KMS-11 (cell line): ENCODE measurements around the gene RTN4RL1.

Source experiments
- H2AFZ ChIP-seq: fragments of 200-600 bp; sonication (generic); 2 replicates; pipeline ENCODE4 v1.6.1; 2016; ENCODE audit warnings: antibody characterized with exemption, mixed run types, low read depth
- H3K27ac ChIP-seq: fragments of 200-600 bp; sonication (generic); 2 replicates; pipeline ENCODE4 v1.6.1; 2016; ENCODE audit warnings: mild to moderate bottlenecking, mixed run types
- H3K27me3 ChIP-seq: fragments of 200-600 bp; sonication (generic); 2 replicates; pipeline ENCODE4 v1.6.1; 2017; ENCODE audit warnings: mild to moderate bottlenecking, low read depth, mixed run types, moderate library complexity; ENCODE audit not compliant: insufficient read depth
- H3K36me3 ChIP-seq: fragments of 200-600 bp; sonication (generic); 2 replicates; pipeline ENCODE4 v1.6.1; 2017; ENCODE audit warnings: mild to moderate bottlenecking, mixed run types; ENCODE audit not compliant: insufficient read depth
- H3K4me1 ChIP-seq: fragments of 200-600 bp; sonication (generic); 2 replicates; pipeline ENCODE4 v1.6.1; 2016; ENCODE audit warnings: mild to moderate bottlenecking, low read depth, mixed run types; ENCODE audit not compliant: poor library complexity, severe bottlenecking
- H3K4me2 ChIP-seq: fragments of 200-600 bp; sonication (generic); 2 replicates; pipeline ENCODE4 v1.7.0; 2016; ENCODE audit warnings: mild to moderate bottlenecking, mixed run types
- H3K4me3 ChIP-seq: fragments of 200-600 bp; sonication (generic); IDR thresholded peaks from 2 replicates; pipeline ENCODE4 v1.6.1; 2017; ENCODE audit warnings: low read depth, low read length, mixed read lengths; ENCODE audit not compliant: insufficient read depth
- H3K79me2 ChIP-seq: fragments of 200-600 bp; sonication (generic); 2 replicates; pipeline ENCODE4 v1.6.1; 2016; ENCODE audit warnings: low read depth, mixed run types; ENCODE audit not compliant: insufficient read depth
- H3K9ac ChIP-seq: fragments of 200-600 bp; sonication (generic); 2 replicates; pipeline ENCODE4 v1.6.1; 2016; ENCODE audit warnings: mild to moderate bottlenecking, mixed run types
- H4K20me1 ChIP-seq: fragments of 200-600 bp; sonication (generic); 2 replicates; pipeline ENCODE4 v1.6.1; 2016; ENCODE audit warnings: mild to moderate bottlenecking, mixed run types; ENCODE audit not compliant: insufficient read depth
- TF ChIP-seq, protein P1 (sequence below): fragments of 200-600 bp; sonication (generic); conservative IDR thresholded peaks from 2 replicates; pipeline ENCODE4 v1.6.1; 2017; ENCODE audit warnings: low read depth, mild to moderate bottlenecking, antibody characterized with exemption, low read length, moderate library complexity, mixed read lengths

Gene RTN4RL1

DNA sequence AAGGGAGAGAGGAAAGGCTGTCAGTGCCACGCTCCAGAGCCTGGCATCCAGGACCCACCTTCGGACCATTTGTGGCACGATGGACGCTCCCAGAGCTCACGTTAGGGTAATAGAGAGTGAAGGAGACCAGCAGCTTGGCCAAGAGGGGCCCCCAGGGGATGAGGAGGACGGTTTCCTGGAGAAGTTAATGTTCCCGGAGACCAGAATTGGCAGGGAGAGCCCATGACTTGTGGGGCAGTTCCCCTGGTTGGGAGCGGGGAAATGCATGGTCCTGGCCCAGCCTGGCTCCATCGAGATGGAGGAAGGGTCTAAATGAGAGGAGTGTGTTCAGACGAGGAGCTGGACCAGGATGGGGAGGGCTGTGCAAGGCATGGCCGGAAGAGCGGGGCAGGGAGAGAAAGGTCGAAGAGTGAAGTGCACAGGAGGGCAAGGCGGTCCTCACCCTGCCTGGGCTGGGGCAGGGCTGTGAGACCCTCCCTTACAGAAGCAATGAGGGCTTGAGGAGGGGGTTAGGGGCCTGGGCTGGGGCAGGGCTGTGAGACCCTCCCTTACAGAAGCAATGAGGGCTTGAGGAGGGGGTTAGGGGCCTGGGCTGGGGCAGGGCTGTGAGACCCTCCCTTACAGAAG, 26.9 kb upstream of the RTN4RL1 start:
- H3K36me3 ChIP-seq, result no peaks in the 10 kb centered on the region
- H2AFZ ChIP-seq, result no peak overlapping the region
- H3K27ac ChIP-seq, result no peak overlapping the region
- H3K9ac ChIP-seq, result no peak overlapping the region
- H3K4me3 ChIP-seq, result no peak overlapping the region
- no peaks in the 10 kb centered on the region for H4K20me1 ChIP-seq
- TF ChIP-seq, protein P1, sequence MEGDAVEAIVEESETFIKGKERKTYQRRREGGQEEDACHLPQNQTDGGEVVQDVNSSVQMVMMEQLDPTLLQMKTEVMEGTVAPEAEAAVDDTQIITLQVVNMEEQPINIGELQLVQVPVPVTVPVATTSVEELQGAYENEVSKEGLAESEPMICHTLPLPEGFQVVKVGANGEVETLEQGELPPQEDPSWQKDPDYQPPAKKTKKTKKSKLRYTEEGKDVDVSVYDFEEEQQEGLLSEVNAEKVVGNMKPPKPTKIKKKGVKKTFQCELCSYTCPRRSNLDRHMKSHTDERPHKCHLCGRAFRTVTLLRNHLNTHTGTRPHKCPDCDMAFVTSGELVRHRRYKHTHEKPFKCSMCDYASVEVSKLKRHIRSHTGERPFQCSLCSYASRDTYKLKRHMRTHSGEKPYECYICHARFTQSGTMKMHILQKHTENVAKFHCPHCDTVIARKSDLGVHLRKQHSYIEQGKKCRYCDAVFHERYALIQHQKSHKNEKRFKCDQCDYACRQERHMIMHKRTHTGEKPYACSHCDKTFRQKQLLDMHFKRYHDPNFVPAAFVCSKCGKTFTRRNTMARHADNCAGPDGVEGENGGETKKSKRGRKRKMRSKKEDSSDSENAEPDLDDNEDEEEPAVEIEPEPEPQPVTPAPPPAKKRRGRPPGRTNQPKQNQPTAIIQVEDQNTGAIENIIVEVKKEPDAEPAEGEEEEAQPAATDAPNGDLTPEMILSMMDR, result no peak
- H3K4me2 ChIP-seq, result no peak overlapping the region
- H3K27me3 ChIP-seq, result peaks cover 7% of the 10 kb centered on the region; the same call in 1 of the 2 replicates
- H3K79me2 ChIP-seq, result no peaks in the 10 kb centered on the region
- no peaks in the 10 kb centered on the region for H3K4me1 ChIP-seq

DNA sequence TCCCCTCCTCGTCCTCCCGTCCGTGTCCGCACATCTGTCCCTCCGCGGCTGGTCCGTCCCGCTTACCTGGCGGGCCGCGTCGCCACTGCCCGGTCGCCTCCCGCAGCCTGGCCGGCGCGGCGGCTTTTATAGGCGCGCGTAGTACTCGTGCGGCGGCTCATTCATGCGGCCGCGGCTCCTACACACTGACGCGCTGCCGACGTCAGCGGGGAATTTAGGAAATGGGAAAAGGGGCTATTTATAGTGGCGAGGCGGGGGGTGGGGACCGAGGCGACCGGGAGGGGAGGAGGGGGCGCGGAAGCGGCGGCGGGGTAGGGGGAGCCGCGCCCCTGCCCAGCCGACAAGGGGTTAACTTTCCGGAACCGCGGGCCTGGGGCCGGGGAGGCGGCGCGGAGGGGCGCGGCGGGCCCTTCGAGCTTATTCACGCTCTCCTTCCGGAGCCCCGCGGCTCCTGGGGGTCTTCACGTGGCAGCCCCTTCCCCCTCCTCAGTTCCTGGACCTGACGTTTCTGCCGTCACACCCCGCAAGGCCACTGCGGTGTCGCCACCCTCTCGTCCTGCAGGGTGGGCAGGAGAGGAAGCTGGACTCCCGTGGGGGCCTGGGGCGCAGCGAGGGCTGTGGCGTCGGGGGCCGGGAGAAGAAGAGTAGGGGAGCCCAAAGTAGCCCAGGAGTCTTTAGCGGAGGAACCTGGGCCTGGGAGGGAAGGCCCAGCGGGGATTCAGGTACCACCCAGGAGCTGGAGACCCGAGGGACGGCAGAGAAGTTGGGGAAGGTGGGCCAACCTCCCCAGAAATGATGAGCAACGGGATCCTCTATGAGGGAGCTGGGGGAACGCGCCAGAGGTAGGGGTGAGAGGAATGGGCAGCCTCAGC, 26.2 kb upstream of the RTN4RL1 start:
- Histone ChIP-seq H3K4me2 (0 out of 2 replicates have a peak overlapping the region, but pooled peaks have one; percentile 21), H3K27me3 (peaks cover 7% of the 10 kb centered on the region; the same call in 1 of the 2 replicates), H3K27ac (no peak overlapping the region), H3K4me3 (no peak overlapping the region), H3K36me3 (no peaks in the 10 kb centered on the region), H3K9ac (no peak overlapping the region), H2AFZ (no peak overlapping the region), H4K20me1 (no peaks in the 10 kb centered on the region), H3K79me2 (no peaks in the 10 kb centered on the region), H3K4me1 (no peaks in the 10 kb centered on the region)
- TF ChIP-seq, protein P1, result no peak

DNA sequence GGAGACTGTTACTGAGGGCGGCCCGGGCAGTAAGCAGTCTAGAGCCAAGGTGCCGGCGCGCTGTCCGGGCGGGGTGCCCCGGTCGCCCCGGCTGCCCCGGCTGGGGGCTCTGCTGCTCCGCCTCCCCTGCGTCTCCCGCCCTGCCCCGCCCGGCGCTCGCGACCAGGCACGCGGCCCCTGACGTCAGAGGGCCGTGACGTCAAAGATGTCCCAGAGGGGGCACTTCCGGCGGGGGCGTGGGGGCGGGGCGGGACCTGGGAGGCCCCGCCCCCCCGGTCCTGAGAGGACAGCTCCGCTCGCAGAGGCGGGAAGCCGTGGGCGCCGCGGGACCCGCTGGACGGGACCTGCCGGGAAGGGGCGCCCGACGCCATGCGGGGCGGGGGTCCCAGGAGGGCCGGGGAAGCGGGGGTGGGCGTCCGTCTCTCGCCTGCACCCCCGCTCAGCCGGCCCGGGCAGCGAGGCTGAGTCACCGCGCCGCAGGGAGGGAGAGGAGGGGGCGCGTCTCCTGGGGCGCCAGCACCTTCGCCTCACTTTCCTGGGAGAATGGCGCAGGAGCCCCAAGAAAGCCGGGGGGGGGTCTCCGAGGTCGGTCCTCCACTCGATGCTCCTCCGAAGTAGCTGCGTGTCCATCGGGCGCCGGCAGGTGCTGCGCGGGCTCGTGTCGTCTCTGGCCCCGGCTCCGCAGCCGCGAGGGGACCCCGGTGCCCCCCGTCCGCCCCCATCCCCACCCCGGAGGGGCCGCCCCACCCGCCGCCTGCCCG, 25.3 kb upstream of the RTN4RL1 start:
- H2AFZ ChIP-seq, result no peak overlapping the region; the same call in none of the 2 replicates
- H3K4me1 ChIP-seq, result no peaks in the 10 kb centered on the region
- H4K20me1 ChIP-seq, result no peaks in the 10 kb centered on the region
- H3K36me3 ChIP-seq, result no peaks in the 10 kb centered on the region
- H3K79me2 ChIP-seq, result no peaks in the 10 kb centered on the region
- no peak overlapping the region for H3K4me3 ChIP-seq
- H3K27me3 ChIP-seq, result peaks cover 7% of the 10 kb centered on the region; the same call in 1 of the 2 replicates
- H3K9ac ChIP-seq, result no peak overlapping the region
- TF ChIP-seq, protein P1, result no peak
- H3K4me2 ChIP-seq, result 0 out of 2 replicates have a peak overlapping the region, but pooled peaks have one; percentile 21
- no peak overlapping the region for H3K27ac ChIP-seq

DNA sequence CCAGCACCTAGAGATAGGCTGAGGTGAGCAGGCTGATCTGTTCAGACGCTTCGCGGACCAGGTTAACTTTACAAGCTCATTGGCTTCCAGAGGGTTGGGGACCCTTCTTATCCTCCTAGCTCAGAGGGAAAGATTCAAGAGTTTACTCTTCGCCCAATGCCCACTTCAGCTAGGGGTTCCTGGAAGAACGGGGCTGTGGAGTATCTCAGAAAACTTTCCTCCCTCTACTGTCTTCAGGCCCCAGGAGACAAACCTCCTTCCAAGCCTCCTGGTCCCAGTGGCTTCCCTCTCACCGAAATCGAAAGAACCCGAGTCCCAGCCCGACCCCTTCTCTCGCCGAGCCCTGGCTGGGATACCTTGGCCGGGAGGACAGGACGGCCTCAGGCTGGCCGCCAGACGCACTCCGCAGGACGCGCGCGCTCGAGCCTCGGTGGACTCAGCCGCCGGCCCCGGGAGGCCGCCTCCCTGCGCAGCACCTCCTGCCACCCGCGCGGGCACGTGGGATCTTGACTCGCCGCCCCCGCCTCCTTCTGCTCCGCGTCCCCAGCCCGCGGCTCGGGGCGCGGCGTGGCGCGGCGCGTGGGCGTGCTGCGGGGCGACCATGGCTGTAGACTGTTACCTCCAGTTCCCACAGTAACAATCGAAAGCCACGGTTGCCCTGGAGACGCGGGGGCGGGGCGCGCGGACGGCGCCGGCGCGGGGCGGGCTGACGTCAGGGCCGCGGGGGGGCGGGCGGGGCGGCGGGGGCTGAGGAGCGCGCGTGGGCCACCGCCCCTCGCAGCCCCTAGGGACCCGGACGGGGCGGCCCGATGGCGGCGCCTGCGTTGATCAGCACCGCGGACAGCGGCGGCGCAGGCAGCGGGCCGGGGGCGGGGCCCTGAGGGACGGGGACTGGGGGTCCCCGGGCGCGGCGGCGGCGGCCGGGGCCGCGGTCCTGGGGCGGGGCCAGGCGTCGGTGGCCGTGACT, 24.5 kb upstream of the RTN4RL1 start:
- H3K79me2 ChIP-seq, result no peaks in the 10 kb centered on the region
- H3K4me1 ChIP-seq, result no peaks in the 10 kb centered on the region
- peaks cover 7% of the 10 kb centered on the region; the same call in 1 of the 2 replicates for H3K27me3 ChIP-seq
- H3K27ac ChIP-seq, result no peak overlapping the region
- peak overlapping the region; percentile 71 for H2AFZ ChIP-seq
- H3K36me3 ChIP-seq, result no peaks in the 10 kb centered on the region
- peak overlapping the region; percentile 22; the same call in 1 of the 2 replicates for H3K4me2 ChIP-seq
- no peak overlapping the region for H3K4me3 ChIP-seq
- H4K20me1 ChIP-seq, result no peaks in the 10 kb centered on the region
- peak overlapping the region; percentile 52 for H3K9ac ChIP-seq
- TF ChIP-seq, protein P1, result no peak
